ENCODE data around the gene GNAQ. TPM values are rescaled to one million over a fixed set of nuclear protein-coding genes. Genes with fewer than 3 reads are reported as not detected.

Gene GNAQ
- total RNA-seq, 1 experiment from 2014 or later = 28.7 TPM

- no TSS peak for BruUV-seq (replicated peaks)
- ChIA-PET RAD21 (ENCODE audit: low non-redundant PET in 1 of 2, low total read pairs in 2 of 2, uncharacterized antibody in 2 of 2, unreplicated experiment in 2 of 2) (no interaction called here), POLR2A (interaction anchor here (0.6 kb wide), 1 partner anchor 234 kb away, joined by 3 read pairs; no protein-coding TSS in a partner anchor), CTCF (interaction anchor here (0.9 to 1.7 kb wide), 4 partner anchors 9 to 332 kb away, joined by 3 to 6 read pairs (median 4); no protein-coding TSS in a partner anchor)
- intact Hi-C loops (cut with micrococcal nuclease) = loop anchor here (5.0 kb wide), 1 partner anchor 356 kb away; no protein-coding TSS in a partner anchor
- Histone ChIP-seq H3K4me3 (replicated peaks in 1 of 2; ENCODE audit: low read depth in 1 of 2, low read length in 2 of 2) (no peak overlapping the region), H3K36me3 (ENCODE audit: control insufficient read depth in 1 of 2, insufficient read depth in 2 of 2, low read length in 2 of 2) (no peaks in the 10 kb centered on the region), H3K27ac (ENCODE audit: low read depth, low read length) (no peak overlapping the region), H3K79me2 (ENCODE audit: insufficient read depth, low read length) (no peaks in the 10 kb centered on the region), H3K9ac (ENCODE audit: low read length) (no peak overlapping the region), H2AFZ (ENCODE audit: low read depth, low read length, poor library complexity, severe bottlenecking) (no peak overlapping the region), H3K27me3 (ENCODE audit: insufficient read depth, low read length) (no peaks in the 10 kb centered on the region), H3K4me2 (ENCODE audit: low read length) (no peak overlapping the region), H4K20me1 (ENCODE audit: insufficient read depth) (0 out of 2 replicates have a peak, but pooled peaks cover 4% of the 10 kb centered on the region), H3K4me1 (ENCODE audit: control insufficient read depth in 1 of 2, insufficient read depth in 2 of 2, low read length in 2 of 2) (no peaks in the 10 kb centered on the region), H3K9me2 (ENCODE audit: insufficient read depth) (no peaks in the 10 kb centered on the region), H3K9me3 (ENCODE audit: control insufficient read depth in 1 of 2, insufficient read depth in 1 of 2, low read depth in 1 of 2, low read length in 2 of 2) (no peaks in the 10 kb centered on the region)
- DNase-seq (ENCODE audit: low read depth, low spot score) = no peak
- ATAC-seq = no peak
- TF ChIP-seq JUND (IDR thresholded peaks at IDR 0.05) (no peak), CBX3 (IDR thresholded peaks at IDR 0.05; ENCODE audit: low read depth) (no peak), EZH2 (IDR thresholded peaks at IDR 0.05) (no peak), YY1 (IDR thresholded peaks at IDR 0.05; ENCODE audit: extremely low read depth, insufficient replicate concordance, low read depth, low read length) (no peak), ATF3 (IDR thresholded peaks at IDR 0.05) (no peak), CTCF (IDR thresholded peaks at IDR 0.05 in 2 of 3, conservative IDR thresholded peaks at IDR 0.05 in 1 of 3; ENCODE audit: borderline replicate concordance in 1 of 3, insufficient read depth in 1 of 3, low read depth in 2 of 3, low read length in 2 of 3) (no peak), SIN3A (IDR thresholded peaks at IDR 0.05; ENCODE audit: low read depth) (no peak), ZNF274 (IDR thresholded peaks at IDR 0.05; ENCODE audit: low read depth, low read length) (no peak), EZH2phosphoT487 (IDR thresholded peaks at IDR 0.05; ENCODE audit: borderline replicate concordance) (no peak), ZFX (IDR thresholded peaks at IDR 0.05) (no peak), RAD21 (IDR thresholded peaks at IDR 0.05; ENCODE audit: low read depth) (no peak), MAX (IDR thresholded peaks at IDR 0.05) (no peak), REST (IDR thresholded peaks at IDR 0.05; ENCODE audit: low read depth) (no peak), SP1 (IDR thresholded peaks at IDR 0.05; ENCODE audit: low read depth) (no peak)
These were observed 265.8 kb downstream of the GNAQ start for GRCh38 chr9:77765781-77766259.
